ENCODE measurements around the gene IRF8.
"Not testable (repeated sequence)": the region's sequence is repeated elsewhere in the genome, so short reads cannot be mapped to it uniquely, and the experiment has no call there.

IRF8 gene

DNA sequence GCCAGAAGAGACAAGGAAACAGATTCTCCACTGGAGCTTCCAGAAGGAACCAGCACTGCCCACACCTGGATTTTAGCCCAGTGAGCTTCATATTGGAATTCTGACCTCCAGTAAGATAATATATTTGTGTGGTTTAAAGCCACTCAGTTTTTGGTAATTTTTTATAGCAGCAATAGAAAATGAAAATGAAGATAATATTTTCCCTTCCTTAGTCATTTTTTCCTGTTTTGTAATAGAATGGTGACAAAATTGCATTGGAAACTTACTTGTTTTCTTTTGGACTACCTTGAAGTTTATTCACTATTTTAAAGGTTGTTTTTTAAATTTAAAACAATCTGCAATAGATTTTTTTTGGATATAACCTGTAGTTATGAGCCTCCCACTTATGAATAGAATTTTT, 29.8 kb upstream of the IRF8 start:
- no peak for DNase-seq

GRCh38 chr16:85869785-85870558, 29.0 kb upstream of the IRF8 start:
- no peak for DNase-seq

DNA sequence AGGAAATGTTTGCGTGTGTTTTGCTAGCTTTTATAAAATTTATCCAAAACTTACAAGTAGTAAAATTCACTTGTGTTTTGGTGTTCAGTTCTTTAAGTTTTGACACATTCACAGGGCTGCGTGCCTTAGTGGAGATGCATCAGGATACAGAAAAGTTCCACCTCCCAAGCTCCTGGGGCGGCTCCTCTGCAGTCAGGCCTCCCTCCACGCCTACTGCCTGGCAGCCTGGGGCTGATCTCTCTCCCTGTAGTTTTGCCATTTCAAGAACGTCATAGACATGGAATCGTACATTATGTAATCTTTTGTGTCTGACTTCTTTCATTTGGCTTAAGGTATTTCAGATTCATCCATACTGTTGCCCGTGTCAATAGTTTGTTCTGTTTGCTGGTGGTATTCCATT, 27.2 kb upstream of the IRF8 start:
- DNase-seq, result no peak

DNA sequence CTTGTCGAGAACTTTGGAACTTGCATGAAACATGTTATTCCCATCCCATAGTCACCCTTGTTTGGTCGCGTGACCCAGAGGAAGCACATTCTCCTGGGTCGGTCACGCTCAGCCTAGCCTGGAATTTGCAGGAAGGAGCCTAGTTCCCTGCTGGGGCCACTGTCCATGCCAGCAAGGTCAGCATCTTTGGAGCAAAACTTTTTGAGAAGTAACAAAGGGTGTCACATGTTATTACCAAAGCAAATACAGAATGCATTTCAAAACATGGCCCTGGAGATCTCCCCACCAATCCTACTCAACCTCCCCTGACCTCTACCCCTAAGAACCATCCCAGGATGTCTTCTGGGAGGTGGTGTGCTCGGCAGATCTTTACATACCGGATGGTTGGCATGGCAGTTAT, 26.2 kb upstream of the IRF8 start:
- no peak for DNase-seq

GRCh38 chr16:85873153-85873552, 25.8 kb upstream of the IRF8 start:
- no peak for DNase-seq

DNA sequence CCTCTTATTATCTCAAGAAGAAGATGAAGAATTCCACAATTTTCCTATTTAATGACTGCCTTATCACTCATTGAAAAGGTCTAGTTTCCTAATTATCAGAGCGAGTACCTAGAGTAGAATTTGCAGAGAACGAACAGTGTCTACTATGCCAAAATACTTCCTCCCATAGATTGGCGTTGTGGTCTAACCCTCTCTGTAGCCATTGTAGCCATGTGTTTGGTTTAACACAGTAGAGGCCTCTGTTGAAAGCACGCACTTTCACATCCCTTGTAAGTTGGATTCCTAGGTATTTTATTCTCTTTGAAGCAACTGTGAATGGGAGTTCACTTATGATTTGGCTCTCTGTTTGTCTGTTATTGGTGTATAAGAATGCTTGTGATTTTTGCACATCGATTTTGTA, 24.9 kb upstream of the IRF8 start:
- not testable (repeated sequence) for DNase-seq

DNA sequence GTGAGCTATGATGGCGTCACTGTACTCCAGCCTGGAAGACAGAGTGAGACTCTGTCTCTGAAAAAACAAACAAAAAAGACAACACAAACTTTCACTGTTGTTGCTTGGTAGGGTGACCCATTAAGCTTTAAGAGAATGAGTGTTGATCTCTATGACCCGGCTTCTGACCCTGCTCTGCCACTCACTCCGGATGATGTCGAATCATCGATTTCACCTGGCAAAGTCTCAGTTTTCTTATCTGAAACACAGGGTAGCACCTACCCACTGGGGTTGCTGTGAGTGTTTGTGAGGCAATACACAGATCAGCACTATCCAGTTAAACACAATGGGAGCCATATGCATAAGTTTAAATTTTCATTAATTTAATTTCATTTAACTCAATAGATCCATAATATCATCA, 20.6 kb upstream of the IRF8 start:
- DNase-seq, result no peak

- DNase-seq, result no peak
These were observed 20.1 kb upstream of the IRF8 start for GRCh38 chr16:85878875-85879274.

- no peak for DNase-seq
These were observed 19.4 kb upstream of the IRF8 start for GRCh38 chr16:85879549-85879948.

GRCh38 chr16:85879975-85880831, 18.8 kb upstream of the IRF8 start:
- DNase-seq, result no peak

- no peak for DNase-seq
These were observed 18.1 kb upstream of the IRF8 start for GRCh38 chr16:85880861-85881260.

DNA sequence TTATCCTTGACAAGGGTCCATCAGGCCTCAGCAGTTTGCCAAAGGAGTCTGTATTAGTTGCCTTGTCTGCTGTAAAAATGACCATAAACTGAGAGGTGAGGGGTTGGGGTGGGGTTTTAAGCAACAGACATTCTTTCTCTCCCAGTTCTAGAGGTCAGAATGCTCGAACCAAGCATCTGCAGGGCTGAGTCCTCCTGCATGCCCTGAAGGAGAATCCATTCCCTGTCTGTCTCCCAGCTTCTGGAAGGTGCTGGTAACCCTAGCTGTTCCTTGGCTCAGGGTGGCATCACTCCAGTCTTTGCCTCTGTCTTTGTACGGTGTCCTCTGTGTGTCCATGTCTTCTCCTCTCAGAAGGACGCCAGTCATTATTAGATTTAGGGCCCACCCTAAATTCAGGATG, 17.5 kb upstream of the IRF8 start:
- DNase-seq, result no peak

- no peak for DNase-seq
These were observed 16.7 kb upstream of the IRF8 start for GRCh38 chr16:85882181-85882810.

DNA sequence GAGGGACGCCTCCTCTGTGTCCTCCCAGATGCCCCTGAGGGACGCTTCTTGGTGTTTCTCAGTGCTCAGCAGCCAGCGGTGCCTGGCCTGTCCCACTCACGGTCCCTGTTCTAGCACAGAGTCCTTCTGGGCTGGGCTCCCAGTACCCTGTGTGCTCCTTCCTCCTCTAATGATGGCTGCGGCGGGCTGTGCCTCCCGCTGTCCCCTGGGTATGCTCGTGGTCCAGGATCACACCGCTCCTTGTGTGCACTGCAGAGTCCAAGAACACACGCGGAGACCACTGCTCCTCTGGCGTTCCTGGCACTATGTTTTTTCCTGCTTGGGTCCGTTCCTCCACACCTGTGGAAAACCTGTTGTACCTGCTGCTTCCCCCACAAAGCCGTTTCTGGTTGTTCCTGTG, 15.1 kb upstream of the IRF8 start:
- no peak for DNase-seq

- no peak for DNase-seq
These were observed 14.0 kb upstream of the IRF8 start for GRCh38 chr16:85884808-85885463.

DNA sequence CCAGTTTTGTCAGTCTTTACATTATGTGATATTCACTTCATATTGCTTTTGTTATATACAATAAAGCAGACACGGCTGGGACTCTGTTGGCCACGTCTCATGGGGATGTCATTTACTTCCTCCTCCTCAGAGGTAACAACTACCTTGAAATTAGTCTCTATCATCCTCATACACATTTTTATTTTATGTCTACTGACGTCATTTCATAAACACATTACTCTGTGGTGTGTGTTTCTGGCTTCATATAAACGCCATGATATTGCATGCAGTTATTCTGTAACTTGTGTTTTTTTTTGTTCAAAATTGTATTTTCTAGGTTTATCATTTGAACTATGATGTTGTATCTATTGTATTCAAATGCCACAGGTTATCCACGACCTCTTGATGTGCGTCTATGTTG, 13.4 kb upstream of the IRF8 start:
- no peak for DNase-seq

DNA sequence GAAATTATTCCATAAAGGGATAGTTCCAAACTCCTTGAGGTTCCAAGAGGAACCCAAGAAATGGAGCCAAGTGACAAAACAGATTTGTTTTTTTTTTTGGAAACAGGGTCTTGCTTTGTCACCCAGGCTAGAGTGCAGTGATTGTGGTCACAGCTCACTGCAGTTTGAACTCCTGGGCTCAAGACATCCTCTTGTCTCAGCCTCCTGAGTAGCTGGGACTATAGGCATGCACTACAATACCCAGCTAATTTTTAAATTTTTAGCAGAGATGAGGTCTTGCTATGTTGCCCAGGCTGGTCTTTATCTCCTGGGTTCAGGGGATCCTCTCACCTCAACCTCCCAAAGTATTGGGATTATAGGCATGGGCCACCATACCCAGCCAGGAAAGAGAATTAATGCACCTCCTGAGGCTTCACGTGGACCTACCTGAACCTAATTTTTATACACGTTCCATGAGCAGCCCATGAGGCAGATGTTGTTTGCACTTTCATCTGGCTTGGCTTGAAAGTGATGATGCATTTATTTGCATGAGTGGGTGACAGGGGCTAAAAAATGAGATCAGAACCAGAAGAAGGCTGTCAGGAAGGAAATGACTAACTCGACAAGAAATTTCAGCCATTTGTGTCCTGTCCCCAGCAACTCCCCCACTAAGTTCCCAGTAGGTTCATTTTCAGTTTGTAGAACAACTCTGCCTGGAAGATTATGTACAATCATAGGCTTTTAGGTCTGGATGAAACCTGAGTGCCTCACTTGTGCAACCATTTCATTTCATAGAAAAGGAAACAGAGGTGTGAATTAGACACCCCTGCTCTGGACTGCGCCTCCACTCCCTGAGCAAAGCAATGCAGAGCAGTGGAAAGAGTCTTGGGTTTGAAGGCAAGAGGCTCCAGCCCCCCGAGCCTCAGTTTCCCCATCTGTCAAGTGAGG, 10.3 kb upstream of the IRF8 start:
- peak; percentile 48 for DNase-seq

DNA sequence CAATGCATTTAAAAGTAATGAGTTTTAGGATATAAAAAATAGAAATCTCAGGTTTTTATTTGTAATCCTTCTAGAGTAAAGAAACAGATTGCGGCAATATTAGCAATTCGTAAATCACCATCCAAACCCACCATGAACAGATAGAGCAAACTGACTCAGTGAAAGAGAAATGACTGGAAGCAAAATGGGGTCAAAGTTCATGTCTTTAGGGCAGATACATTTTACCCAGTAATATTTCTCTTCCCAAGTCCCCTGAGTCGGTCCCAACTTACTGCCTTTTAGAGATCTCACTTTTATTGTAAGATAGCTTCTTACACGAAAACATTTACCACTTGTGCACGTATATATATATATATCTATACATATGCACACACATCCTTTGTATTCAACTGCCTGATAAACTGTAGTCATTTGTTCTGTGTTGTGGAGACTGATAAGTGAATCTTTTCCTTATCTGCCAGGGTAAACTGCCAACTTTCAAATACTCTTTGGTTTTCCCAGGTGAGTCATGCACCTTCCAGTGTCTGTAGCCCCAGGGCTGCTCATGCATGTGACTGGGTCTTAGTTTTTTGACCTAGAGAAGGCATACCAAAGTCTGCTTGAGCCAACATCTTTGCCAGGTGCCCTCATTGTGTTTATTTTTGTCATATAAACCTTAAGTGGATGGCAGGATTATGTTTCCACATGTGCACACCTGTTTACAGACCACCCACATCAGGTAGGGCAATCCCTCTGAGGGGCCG, 7.8 kb upstream of the IRF8 start:
- DNase-seq, result no peak

GRCh38 chr16:85891776-85892166, 7.2 kb upstream of the IRF8 start:
- no peak for DNase-seq

- DNase-seq, result no peak
These were observed 6.2 kb upstream of the IRF8 start for GRCh38 chr16:85892760-85893159.

GRCh38 chr16:85894266-85894665, 4.7 kb upstream of the IRF8 start:
- DNase-seq, result no peak

Measured in CD4-positive, alpha-beta T cell treated with Interleukin-4 for 4 hours (primary cell).